HL-60 (cell line): ENCODE measurements around the gene GTF3C5.

Source experiments
- CTCF ChIP-seq: IDR thresholded peaks from one replicate; pipeline ENCODE4 v1.5.1; 2011; ENCODE audit warnings: low read length, control low read depth, inconsistent platforms; ENCODE audit not compliant: insufficient read depth
- GABPA ChIP-seq: IDR thresholded peaks from 2 replicates; pipeline ENCODE4 v1.6.1; 2012; ENCODE audit warnings: low read depth
- SPI1 ChIP-seq: IDR thresholded peaks from 2 replicates; pipeline ENCODE4 v1.6.1; 2012; ENCODE audit warnings: low read depth, mild to moderate bottlenecking, borderline replicate concordance

GRCh38 chr9:133028221-133028620, 2.6 kb upstream of the GTF3C5 start:
- TF ChIP-seq CTCF (no peak), SPI1 (no peak), GABPA (no peak)
